Testis (tissue), 2 donors: ENCODE data around the gene BABAM2.

Experiments
- CTCF ChIP-seq, 3 experiments: fragments of 450-650 bp in 2 of 3; fragments of 200-600 bp in 1 of 3; sonication (generic) in 1 of 3; IDR thresholded peaks; one replicate each; pipeline ENCODE4 v1.5.1; 2016 to 2019; ENCODE audit warnings: antibody characterized with exemption in 3 of 3, mild to moderate bottlenecking in 2 of 3, moderate library complexity in 1 of 3
- POLR2A ChIP-seq: fragments of 450-650 bp; IDR thresholded peaks from one replicate; pipeline ENCODE4 v1.6.1; 2017; ENCODE audit warnings: antibody characterized with exemption, mild to moderate bottlenecking, moderate library complexity

DNA sequence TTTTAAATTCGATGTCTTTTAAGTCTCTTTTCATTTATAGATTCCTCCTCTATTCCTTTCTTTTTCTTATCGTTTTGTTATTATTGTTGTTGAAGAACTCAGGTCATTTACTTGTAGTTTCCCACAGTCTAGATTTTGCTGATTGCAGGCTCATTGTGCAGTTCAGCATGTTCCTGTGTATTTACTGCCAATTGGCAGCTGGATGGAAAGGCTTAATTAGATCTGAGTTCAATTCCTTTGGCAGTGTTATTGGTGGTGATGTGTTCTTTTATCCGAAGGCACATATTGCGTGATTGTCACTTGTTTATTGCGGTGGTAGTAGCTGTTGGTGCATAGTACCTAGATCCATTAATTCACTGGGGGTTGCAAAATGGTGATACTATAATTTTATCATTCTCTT is 180.7 kb downstream of the BABAM2 start:
- TF ChIP-seq CTCF (IDR thresholded peaks at IDR 0.05): no peak
- TF ChIP-seq POLR2A: no peak
